ENCODE measurements around the gene ARHGEF10L.

Gene ARHGEF10L

DNA sequence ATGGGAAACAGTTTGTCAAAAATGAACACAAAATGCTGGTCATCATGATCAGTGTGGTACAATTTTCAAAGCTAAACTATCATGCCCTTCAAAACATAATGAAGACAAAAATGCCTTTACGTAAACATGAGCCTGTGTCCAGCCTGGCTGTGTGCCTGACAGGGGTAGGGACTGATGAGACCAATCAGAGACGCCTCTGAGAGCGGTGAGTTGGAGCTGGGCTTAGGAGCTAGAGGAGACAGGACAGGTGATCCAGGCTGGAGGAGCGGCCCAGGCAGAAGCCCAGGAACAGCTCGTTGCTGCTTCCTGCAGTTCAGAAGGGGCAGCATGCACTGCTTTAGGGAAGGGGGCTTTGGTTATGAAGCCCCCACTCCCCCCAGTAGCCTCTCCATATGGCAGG, 70.0 kb downstream of the ARHGEF10L start:
- DNase-seq (ENCODE audit: low read depth), result no peak
- H3K4me3 ChIP-seq (ENCODE audit: low read length), result no peak overlapping the region
- TF ChIP-seq, protein P1, sequence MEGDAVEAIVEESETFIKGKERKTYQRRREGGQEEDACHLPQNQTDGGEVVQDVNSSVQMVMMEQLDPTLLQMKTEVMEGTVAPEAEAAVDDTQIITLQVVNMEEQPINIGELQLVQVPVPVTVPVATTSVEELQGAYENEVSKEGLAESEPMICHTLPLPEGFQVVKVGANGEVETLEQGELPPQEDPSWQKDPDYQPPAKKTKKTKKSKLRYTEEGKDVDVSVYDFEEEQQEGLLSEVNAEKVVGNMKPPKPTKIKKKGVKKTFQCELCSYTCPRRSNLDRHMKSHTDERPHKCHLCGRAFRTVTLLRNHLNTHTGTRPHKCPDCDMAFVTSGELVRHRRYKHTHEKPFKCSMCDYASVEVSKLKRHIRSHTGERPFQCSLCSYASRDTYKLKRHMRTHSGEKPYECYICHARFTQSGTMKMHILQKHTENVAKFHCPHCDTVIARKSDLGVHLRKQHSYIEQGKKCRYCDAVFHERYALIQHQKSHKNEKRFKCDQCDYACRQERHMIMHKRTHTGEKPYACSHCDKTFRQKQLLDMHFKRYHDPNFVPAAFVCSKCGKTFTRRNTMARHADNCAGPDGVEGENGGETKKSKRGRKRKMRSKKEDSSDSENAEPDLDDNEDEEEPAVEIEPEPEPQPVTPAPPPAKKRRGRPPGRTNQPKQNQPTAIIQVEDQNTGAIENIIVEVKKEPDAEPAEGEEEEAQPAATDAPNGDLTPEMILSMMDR (conservative IDR thresholded peaks at IDR 0.05; ENCODE audit: low read depth, low read length), result no peak

DNA sequence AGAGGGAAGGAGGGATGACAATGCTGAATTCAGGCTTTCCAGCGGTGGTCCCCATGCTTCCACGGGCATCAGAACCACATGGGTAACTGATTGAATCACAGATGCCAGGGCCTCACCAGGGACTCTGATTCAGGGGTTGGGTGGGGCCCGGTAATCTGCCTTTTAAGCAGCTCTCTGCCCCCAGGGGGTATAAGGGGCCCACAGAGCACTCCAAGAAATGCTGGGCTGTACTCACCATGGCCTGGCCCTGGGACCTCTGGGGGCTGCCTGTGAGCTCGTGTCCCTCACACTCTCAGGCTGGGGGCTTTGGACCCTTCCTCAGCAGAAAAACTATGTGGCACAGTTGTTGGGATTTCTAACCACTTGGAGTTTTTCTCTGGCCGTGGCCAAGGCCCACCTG, 70.6 kb downstream of the ARHGEF10L start:
- TF ChIP-seq, protein P1 (conservative IDR thresholded peaks at IDR 0.05; ENCODE audit: low read depth, low read length), result no peak
- no peak for DNase-seq (ENCODE audit: low read depth)
- H3K4me3 ChIP-seq (ENCODE audit: low read length), result no peak overlapping the region

DNA sequence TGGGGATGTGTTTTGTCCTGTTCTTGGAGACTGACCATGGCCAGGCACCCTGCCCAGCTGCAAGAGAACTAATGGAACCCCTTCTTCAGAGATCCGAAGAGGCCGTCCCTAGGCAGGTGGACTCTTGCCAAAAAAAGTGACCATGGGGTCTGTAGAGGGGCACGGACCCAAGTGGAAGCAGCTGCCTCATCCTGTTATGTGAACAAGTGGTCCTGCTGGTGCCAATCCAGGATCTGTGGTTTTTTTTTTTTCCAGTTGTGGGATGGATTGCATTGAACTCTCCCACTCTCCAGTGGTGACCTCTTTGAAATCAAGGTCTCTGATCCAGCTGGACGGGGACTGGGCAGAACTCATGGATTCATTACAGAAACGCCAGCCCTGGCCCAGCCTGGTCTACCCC, 71.2 kb downstream of the ARHGEF10L start:
- TF ChIP-seq, protein P1 (conservative IDR thresholded peaks at IDR 0.05; ENCODE audit: low read depth, low read length), result no peak
- no peak overlapping the region for H3K4me3 ChIP-seq (ENCODE audit: low read length)
- DNase-seq (ENCODE audit: low read depth), result no peak

DNA sequence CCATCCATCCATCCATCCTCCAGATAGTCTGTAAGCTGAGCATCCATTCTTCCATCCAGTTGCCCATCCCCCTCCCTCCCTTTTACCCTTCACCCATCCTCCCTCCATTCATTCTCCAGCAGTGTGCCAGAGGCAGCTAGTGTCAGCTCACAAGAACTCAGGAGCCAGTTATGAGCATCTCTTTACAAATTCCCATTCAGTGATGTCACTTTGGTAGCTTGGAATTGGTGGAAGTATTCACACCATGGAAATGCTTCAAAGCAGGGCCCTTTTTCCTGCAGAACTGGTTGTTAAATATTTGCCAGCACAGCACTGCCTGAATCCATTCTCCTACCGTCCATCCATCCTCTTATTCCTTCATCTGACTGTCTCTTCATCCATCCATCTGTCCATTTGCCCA, 72.5 kb downstream of the ARHGEF10L start:
- no peak overlapping the region for H3K4me3 ChIP-seq (ENCODE audit: low read length)
- no peak for DNase-seq (ENCODE audit: low read depth)
- TF ChIP-seq, protein P1 (conservative IDR thresholded peaks at IDR 0.05; ENCODE audit: low read depth, low read length), result no peak

DNA sequence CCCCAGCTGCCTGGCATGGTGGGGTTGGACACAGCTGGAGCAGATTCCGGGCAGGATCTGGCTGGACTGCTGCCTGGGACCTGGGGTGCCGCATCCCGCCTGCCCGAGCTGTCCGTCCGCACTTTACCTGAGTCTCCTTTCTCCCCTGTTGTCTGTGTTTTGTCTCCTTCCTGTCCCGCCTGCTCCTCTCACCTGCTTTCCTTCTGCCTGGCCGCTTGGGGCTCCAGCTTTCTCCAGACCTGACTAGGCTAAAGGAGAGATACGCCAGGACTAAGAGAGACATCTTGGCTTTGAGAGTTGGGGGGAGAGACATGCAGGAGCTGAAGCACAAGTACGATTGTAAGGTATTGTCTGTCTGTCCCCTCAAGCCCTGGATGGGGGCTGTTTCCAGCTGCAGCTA, 73.3 kb downstream of the ARHGEF10L start:
- no peak for DNase-seq (ENCODE audit: low read depth)
- TF ChIP-seq, protein P1 (conservative IDR thresholded peaks at IDR 0.05; ENCODE audit: low read depth, low read length), result no peak
- no peak overlapping the region for H3K4me3 ChIP-seq (ENCODE audit: low read length)

DNA sequence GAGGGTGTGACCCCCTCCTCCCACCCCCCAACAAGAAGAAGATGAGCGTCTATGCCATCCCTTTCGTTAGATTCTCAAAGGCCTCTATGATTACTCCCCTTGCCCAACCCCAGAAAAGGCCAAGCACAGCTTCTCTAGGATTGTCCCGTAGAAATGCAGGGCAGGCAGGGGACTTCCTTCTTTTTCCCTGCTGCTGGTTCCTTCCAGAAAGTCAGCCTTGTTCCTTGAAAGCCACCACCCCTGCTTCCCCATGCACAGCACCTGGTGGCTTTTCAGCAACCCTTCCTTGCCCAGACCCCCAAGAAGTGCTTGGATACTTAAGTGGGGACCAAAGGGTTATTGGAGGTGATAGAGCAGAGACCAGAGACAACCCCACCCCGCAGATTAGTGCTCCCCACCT, 75.1 kb downstream of the ARHGEF10L start:
- H3K4me3 ChIP-seq (ENCODE audit: low read length), result no peak overlapping the region
- TF ChIP-seq, protein P1 (conservative IDR thresholded peaks at IDR 0.05; ENCODE audit: low read depth, low read length), result no peak
- DNase-seq (ENCODE audit: low read depth), result no peak

DNA sequence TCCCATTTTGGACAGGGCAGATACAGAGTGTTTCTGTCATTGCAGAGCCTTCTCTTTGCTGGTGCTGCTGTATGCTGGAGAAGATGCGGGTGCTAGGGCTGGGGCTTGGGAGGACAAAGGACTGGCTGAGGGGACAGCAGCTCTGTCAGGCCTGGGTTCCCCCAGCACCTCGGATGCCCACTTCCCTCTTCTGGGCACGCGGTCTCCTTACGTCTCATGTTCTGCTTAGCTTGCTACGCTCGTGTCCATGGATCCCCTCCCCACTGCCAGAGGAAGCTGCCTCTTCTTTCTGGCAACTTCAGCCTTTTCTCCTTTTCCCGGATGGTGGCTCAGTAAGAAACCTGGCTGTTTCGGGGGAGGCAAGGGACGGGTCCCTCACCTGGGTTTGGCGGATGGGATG, 75.7 kb downstream of the ARHGEF10L start:
- TF ChIP-seq, protein P1 (conservative IDR thresholded peaks at IDR 0.05; ENCODE audit: low read depth, low read length), result no peak

More for the DNA sequence above, 75.7 kb downstream of the ARHGEF10L start:
- no peak overlapping the region for H3K4me3 ChIP-seq (ENCODE audit: low read length)
- DNase-seq (ENCODE audit: low read depth), result no peak
